ENCODE results near the gene ART3. TPM values are rescaled to one million over a fixed set of nuclear protein-coding genes. Genes with fewer than 3 reads are reported as not detected.

ART3 gene
- total RNA-seq, 1 donor from 2014 or later, result 19.3 TPM

DNA sequence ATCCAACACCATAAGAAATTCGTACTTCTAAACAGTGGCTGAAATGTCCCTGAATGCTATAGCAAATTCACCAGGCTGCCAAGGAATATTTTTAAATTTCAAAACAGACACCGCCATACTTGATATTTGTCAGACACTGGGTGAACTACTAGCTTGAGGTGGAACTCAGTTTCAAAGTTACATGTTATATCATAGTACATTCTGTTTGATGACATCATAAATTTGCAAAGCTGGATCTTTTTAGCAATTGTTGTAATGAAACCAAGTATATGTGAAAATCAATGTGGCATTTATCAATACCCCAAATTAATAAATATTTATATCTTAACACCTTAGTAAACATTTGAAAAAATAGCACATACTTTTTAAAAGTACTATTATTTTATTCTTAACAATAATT lies 14.2 kb downstream of the ART3 start:
- H3K27ac ChIP-seq (ENCODE audit: low read depth, low read length), result no peak overlapping the region
- peaks cover 41 to 46% (median 45%) of the 10 kb centered on the region in 3 donors for H3K4me1 ChIP-seq (ENCODE audit: control insufficient read depth in 3 of 3, insufficient read depth in 3 of 3, low read length in 3 of 3)
- H3K27me3 ChIP-seq (ENCODE audit: control insufficient read depth in 3 of 3, insufficient read depth in 3 of 3, low read length in 3 of 3), result no peaks in the 10 kb centered on the region
- no peaks in the 10 kb centered on the region for H3K9me3 ChIP-seq (ENCODE audit: control insufficient read depth in 3 of 3, low read length in 3 of 3)
- H3K36me3 ChIP-seq (ENCODE audit: control insufficient read depth in 3 of 3, insufficient read depth in 3 of 3, low read length in 3 of 3), result no peaks in the 10 kb centered on the region
- H3K4me3 ChIP-seq (ENCODE audit: low read length in 3 of 3), result no peak overlapping the region
- H3K9ac ChIP-seq (ENCODE audit: low read depth in 1 of 3, low read length in 3 of 3), result no peak overlapping the region

DNA sequence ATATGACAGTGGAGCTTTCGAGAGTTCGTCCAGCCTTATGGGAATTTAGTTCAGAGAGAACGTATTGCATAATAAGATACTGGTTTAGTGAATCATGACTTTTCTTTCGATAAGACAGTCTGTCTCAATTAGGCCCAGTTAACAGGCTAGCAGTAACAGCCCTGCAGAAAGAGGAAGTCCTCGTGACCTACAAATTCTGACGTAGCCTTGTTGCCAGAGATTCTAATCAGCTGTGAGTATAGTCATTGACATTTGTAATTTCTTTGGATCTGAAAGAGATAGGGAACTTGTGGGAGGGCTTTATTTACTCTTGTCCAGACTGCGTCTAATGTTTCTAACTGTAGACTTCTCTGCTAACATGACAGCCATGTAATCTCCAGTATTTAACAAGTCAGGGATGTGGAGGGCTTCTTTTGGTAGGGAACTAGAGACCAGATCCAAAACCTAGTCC lies 15.8 kb downstream of the ART3 start:
- peaks cover 37 to 38% (median 38%) of the 10 kb centered on the region in 3 donors for H3K4me1 ChIP-seq (ENCODE audit: control insufficient read depth in 3 of 3, insufficient read depth in 3 of 3, low read length in 3 of 3)
- peak overlapping the region in 1 of 3 donors; percentile 9 for H3K4me3 ChIP-seq (ENCODE audit: low read length in 3 of 3)
- no peak overlapping the region for H3K9ac ChIP-seq (ENCODE audit: low read depth in 1 of 3, low read length in 3 of 3)
- peak overlapping the region; percentile 28 for H3K27ac ChIP-seq (ENCODE audit: low read depth, low read length)
- no peaks in the 10 kb centered on the region for H3K9me3 ChIP-seq (ENCODE audit: control insufficient read depth in 3 of 3, low read length in 3 of 3)
- H3K36me3 ChIP-seq (ENCODE audit: control insufficient read depth in 3 of 3, insufficient read depth in 3 of 3, low read length in 3 of 3), result no peaks in the 10 kb centered on the region
- H3K27me3 ChIP-seq (ENCODE audit: control insufficient read depth in 3 of 3, insufficient read depth in 3 of 3, low read length in 3 of 3), result no peaks in the 10 kb centered on the region

DNA sequence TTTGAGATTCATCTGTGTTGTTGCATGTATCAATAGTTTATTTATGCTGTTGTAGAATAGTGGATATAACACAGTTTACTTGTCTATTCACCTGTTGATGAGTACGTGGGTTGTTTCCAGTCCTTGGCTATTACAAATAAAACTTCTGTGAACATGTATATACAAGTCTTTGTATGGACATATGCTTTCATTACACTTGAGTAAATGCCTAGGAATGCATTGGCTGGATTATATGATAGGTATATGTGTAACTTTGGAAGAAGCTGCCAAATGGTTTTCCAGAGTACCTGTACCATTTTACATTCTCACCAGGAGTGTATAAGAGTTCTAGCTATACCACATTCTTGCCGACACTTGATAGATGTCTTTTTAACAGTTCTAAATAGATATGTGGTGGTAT lies 16.5 kb downstream of the ART3 start:
- Histone ChIP-seq H3K36me3 (ENCODE audit: control insufficient read depth in 3 of 3, insufficient read depth in 3 of 3, low read length in 3 of 3) (no peaks in the 10 kb centered on the region), H3K9me3 (ENCODE audit: control insufficient read depth in 3 of 3, low read length in 3 of 3) (no peaks in the 10 kb centered on the region), H3K27me3 (ENCODE audit: control insufficient read depth in 3 of 3, insufficient read depth in 3 of 3, low read length in 3 of 3) (no peaks in the 10 kb centered on the region), H3K4me1 (ENCODE audit: control insufficient read depth in 3 of 3, insufficient read depth in 3 of 3, low read length in 3 of 3) (peaks cover 30 to 34% (median 31%) of the 10 kb centered on the region in 3 donors), H3K4me3 (ENCODE audit: low read length in 3 of 3) (no peak overlapping the region), H3K9ac (ENCODE audit: low read depth in 1 of 3, low read length in 3 of 3) (no peak overlapping the region), H3K27ac (ENCODE audit: low read depth, low read length) (no peak overlapping the region)

DNA sequence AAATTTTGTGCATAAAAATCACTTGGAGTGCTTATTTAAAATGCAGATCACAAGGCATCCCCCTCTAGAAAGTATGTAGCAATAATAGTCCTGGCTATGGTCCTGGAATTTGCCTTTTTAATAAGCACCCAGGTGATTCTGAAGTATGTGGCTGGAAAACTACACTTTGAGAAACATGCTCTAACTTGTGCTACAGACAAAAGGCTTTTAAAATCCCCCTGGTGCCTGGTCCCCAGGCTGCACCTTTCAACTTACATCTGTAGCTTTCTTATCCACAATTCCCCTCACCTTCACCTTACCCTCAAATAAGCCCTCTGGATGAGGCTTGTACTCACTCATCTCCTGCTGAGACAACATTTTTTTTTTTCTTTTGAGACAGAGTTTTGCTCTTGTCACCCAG lies 21.1 kb downstream of the ART3 start:
- Histone ChIP-seq H3K36me3 (ENCODE audit: control insufficient read depth in 3 of 3, insufficient read depth in 3 of 3, low read length in 3 of 3) (peaks cover 0 to 5% (median 0%) of the 10 kb centered on the region in 3 donors), H3K27ac (ENCODE audit: low read depth, low read length) (no peak overlapping the region), H3K9me3 (ENCODE audit: control insufficient read depth in 3 of 3, low read length in 3 of 3) (no peaks in the 10 kb centered on the region), H3K9ac (ENCODE audit: low read depth in 1 of 3, low read length in 3 of 3) (no peak overlapping the region), H3K4me1 (ENCODE audit: control insufficient read depth in 3 of 3, insufficient read depth in 3 of 3, low read length in 3 of 3) (peaks cover 7 to 13% (median 7%) of the 10 kb centered on the region in 3 donors), H3K4me3 (ENCODE audit: low read length in 3 of 3) (no peak overlapping the region), H3K27me3 (ENCODE audit: control insufficient read depth in 3 of 3, insufficient read depth in 3 of 3, low read length in 3 of 3) (no peaks in the 10 kb centered on the region)

DNA sequence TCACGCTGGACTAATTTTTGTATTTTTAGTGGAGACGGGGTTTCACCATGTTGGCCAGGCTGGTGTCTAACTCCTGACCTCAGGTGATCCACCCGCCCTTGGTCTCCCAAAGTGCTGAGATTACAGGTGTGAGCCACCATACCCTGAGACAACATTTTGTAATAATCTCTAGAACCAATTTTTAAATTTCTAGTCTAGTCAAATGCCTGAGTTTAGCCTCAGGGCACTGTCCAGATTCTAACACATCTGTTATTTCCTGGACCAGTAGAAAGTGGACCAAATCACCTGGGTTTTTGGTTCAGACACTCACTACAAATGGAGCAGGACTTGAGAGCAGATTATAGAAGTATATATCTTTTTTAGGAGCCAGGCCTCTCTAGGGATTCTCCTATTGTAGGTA lies 21.6 kb downstream of the ART3 start:
- H3K4me3 ChIP-seq (ENCODE audit: low read length in 3 of 3), result no peak overlapping the region
- H3K4me1 ChIP-seq (ENCODE audit: control insufficient read depth in 3 of 3, insufficient read depth in 3 of 3, low read length in 3 of 3), result peaks cover 3 to 9% (median 6%) of the 10 kb centered on the region in 3 donors
- no peaks in the 10 kb centered on the region for H3K27me3 ChIP-seq (ENCODE audit: control insufficient read depth in 3 of 3, insufficient read depth in 3 of 3, low read length in 3 of 3)
- no peak overlapping the region for H3K27ac ChIP-seq (ENCODE audit: low read depth, low read length)
- H3K9ac ChIP-seq (ENCODE audit: low read depth in 1 of 3, low read length in 3 of 3), result no peak overlapping the region
- peaks cover 0 to 10% (median 0%) of the 10 kb centered on the region in 3 donors for H3K36me3 ChIP-seq (ENCODE audit: control insufficient read depth in 3 of 3, insufficient read depth in 3 of 3, low read length in 3 of 3)
- no peaks in the 10 kb centered on the region for H3K9me3 ChIP-seq (ENCODE audit: control insufficient read depth in 3 of 3, low read length in 3 of 3)

DNA sequence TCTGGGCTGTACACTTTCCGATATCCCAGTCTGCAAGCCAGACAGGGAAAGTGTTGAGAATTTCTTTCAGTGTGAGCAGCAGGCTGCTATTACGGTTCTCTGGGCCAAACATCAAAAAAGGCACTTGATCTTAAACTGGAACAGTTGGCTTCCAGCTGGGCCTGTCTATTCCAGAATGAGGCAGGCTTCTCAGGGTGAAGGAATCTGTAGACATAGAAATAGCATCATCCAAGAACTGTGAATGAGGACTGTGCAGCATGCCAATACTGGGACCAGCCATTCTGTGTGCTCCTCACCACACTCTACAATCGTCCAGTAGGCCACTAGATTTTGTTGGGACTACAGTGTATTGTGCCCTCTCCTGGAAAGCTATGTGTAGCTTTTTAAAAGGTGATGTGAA lies 31.1 kb downstream of the ART3 start:
- no peak overlapping the region for H3K4me3 ChIP-seq (ENCODE audit: low read length in 3 of 3)
- no peak overlapping the region for H3K9ac ChIP-seq (ENCODE audit: low read depth in 1 of 3, low read length in 3 of 3)
- peaks cover 5 to 6% (median 5%) of the 10 kb centered on the region in 3 donors for H3K4me1 ChIP-seq (ENCODE audit: control insufficient read depth in 3 of 3, insufficient read depth in 3 of 3, low read length in 3 of 3)
- H3K27ac ChIP-seq (ENCODE audit: low read depth, low read length), result no peak overlapping the region
- no peaks in the 10 kb centered on the region for H3K27me3 ChIP-seq (ENCODE audit: control insufficient read depth in 3 of 3, insufficient read depth in 3 of 3, low read length in 3 of 3)
- peaks cover 2 to 15% (median 5%) of the 10 kb centered on the region in 3 donors for H3K36me3 ChIP-seq (ENCODE audit: control insufficient read depth in 3 of 3, insufficient read depth in 3 of 3, low read length in 3 of 3)
- H3K9me3 ChIP-seq (ENCODE audit: control insufficient read depth in 3 of 3, low read length in 3 of 3), result no peaks in the 10 kb centered on the region

DNA sequence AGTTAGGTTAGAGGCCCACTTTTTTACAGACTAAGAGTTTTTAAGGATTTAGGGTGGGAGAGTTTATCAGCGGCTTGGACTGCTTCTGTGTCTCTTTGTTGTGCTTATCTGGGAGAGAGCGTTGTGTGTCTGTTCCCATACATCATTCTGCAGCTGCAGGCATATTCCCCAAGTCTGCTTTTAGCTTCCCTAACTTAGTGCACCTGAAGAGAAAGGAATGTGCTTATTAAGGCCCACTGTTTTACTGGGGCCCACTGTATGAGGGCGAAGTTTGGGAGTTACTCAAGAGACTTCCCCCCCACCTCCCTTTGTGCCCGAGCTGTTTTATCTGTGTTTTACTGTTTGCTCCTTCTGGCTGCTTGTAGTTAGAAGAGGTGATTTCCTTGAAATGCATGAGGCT lies 31.9 kb downstream of the ART3 start:
- H3K27ac ChIP-seq (ENCODE audit: low read depth, low read length), result no peak overlapping the region
- peaks cover 2 to 11% (median 5%) of the 10 kb centered on the region in 3 donors for H3K36me3 ChIP-seq (ENCODE audit: control insufficient read depth in 3 of 3, insufficient read depth in 3 of 3, low read length in 3 of 3)
- no peaks in the 10 kb centered on the region for H3K27me3 ChIP-seq (ENCODE audit: control insufficient read depth in 3 of 3, insufficient read depth in 3 of 3, low read length in 3 of 3)
- H3K9ac ChIP-seq (ENCODE audit: low read depth in 1 of 3, low read length in 3 of 3), result no peak overlapping the region
- peaks cover 5 to 6% (median 5%) of the 10 kb centered on the region in 3 donors for H3K4me1 ChIP-seq (ENCODE audit: control insufficient read depth in 3 of 3, insufficient read depth in 3 of 3, low read length in 3 of 3)
- no peak overlapping the region for H3K4me3 ChIP-seq (ENCODE audit: low read length in 3 of 3)
- H3K9me3 ChIP-seq (ENCODE audit: control insufficient read depth in 3 of 3, low read length in 3 of 3), result no peaks in the 10 kb centered on the region

DNA sequence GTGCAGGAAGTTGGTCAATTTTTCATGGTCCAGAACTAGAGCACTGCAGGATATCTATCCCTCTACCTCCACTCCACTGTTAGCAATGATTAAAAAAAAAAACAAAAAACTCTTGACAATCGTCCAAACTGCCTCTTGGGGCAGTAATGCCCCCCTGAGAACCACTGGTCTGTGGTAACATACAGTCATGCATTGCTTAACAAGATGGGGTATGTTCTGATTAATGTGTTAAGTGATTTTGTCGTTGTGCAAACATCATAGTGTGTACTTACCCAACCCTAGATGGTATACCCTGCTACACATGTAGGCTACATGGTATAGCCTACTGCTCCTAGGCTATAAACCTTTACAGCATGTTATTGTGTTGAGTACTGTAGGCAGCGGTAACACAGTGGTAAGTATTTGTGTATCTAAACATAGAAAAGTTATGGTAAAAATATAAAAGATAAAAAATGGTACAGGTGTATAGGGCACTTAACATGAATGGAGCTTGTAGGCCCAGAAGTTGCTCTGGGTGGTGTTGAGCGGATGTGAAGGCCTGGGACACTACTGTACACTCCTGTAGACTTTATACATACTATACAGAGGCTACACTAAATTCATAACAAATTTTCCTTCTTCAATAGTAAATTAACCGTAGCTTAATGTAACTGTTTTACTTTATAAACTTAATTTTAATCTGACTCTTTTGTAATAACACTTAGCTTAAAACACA lies 34.1 kb downstream of the ART3 start:
- peaks cover 4 to 27% (median 12%) of the 10 kb centered on the region in 3 donors for H3K36me3 ChIP-seq (ENCODE audit: control insufficient read depth in 3 of 3, insufficient read depth in 3 of 3, low read length in 3 of 3)
- H3K4me3 ChIP-seq (ENCODE audit: low read length in 3 of 3), result no peak overlapping the region
- no peak overlapping the region for H3K27ac ChIP-seq (ENCODE audit: low read depth, low read length)
- peaks cover 5 to 6% (median 5%) of the 10 kb centered on the region in 3 donors for H3K4me1 ChIP-seq (ENCODE audit: control insufficient read depth in 3 of 3, insufficient read depth in 3 of 3, low read length in 3 of 3)
- H3K9me3 ChIP-seq (ENCODE audit: control insufficient read depth in 3 of 3, low read length in 3 of 3), result no peaks in the 10 kb centered on the region
- H3K9ac ChIP-seq (ENCODE audit: low read depth in 1 of 3, low read length in 3 of 3), result no peak overlapping the region
- H3K27me3 ChIP-seq (ENCODE audit: control insufficient read depth in 3 of 3, insufficient read depth in 3 of 3, low read length in 3 of 3), result no peaks in the 10 kb centered on the region

DNA sequence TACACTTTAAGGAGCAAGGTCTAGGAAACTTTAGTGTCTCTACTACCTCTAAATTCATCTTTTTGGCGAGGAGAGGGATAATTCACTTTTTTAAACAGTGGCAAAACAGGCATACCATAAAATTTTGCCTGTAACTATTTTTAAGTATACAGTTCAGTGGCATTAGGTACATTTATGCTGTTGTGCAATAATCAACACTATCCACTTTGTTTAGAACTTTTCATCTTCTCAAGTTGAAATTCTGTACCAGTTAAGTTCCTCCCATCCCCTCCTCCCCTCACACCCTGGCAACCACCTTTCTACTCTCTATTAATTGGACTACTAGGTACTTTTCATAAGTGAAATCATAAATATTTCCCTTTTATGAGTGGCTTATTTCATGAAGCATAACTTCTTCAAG lies 42.3 kb downstream of the ART3 start:
- no peak overlapping the region for H3K27ac ChIP-seq (ENCODE audit: low read depth, low read length)
- H3K4me1 ChIP-seq (ENCODE audit: control insufficient read depth in 3 of 3, insufficient read depth in 3 of 3, low read length in 3 of 3), result no peaks in the 10 kb centered on the region
- H3K27me3 ChIP-seq (ENCODE audit: control insufficient read depth in 3 of 3, insufficient read depth in 3 of 3, low read length in 3 of 3), result no peaks in the 10 kb centered on the region
- H3K36me3 ChIP-seq (ENCODE audit: control insufficient read depth in 3 of 3, insufficient read depth in 3 of 3, low read length in 3 of 3), result peaks cover 29 to 59% (median 46%) of the 10 kb centered on the region in 3 donors
- H3K9ac ChIP-seq (ENCODE audit: low read depth in 1 of 3, low read length in 3 of 3), result no peak overlapping the region
- H3K9me3 ChIP-seq (ENCODE audit: control insufficient read depth in 3 of 3, low read length in 3 of 3), result no peaks in the 10 kb centered on the region
- no peak overlapping the region for H3K4me3 ChIP-seq (ENCODE audit: low read length in 3 of 3)

DNA sequence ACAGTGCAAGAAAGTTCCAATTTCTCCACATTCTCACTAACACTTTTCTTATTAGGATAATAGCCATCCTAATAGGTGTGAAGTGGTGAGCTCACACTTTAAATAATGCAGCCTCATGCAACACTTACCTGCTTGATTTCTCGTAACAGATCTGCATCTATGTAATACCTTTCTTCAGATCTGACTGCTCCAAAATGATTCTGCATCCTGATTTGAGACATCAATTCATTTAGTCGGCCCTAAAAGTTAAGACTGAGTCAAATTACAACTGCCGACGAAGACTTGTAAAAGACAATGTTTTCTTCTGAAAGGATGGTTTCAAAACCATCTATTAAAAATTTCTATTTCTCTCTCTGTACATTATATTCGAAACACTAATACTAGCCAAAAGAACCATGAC lies 43.0 kb downstream of the ART3 start:
- Histone ChIP-seq H3K9me3 (ENCODE audit: control insufficient read depth in 3 of 3, low read length in 3 of 3) (no peaks in the 10 kb centered on the region), H3K4me1 (ENCODE audit: control insufficient read depth in 3 of 3, insufficient read depth in 3 of 3, low read length in 3 of 3) (no peaks in the 10 kb centered on the region), H3K27ac (ENCODE audit: low read depth, low read length) (no peak overlapping the region), H3K9ac (ENCODE audit: low read depth in 1 of 3, low read length in 3 of 3) (no peak overlapping the region), H3K4me3 (ENCODE audit: low read length in 3 of 3) (no peak overlapping the region), H3K36me3 (ENCODE audit: control insufficient read depth in 3 of 3, insufficient read depth in 3 of 3, low read length in 3 of 3) (peaks cover 29 to 60% (median 52%) of the 10 kb centered on the region in 3 donors), H3K27me3 (ENCODE audit: control insufficient read depth in 3 of 3, insufficient read depth in 3 of 3, low read length in 3 of 3) (no peaks in the 10 kb centered on the region)
